Endodermal cell (in vitro differentiated cells): ENCODE results near the gene DCP2. TPM values are rescaled to one million over a fixed set of nuclear protein-coding genes. Genes with fewer than 3 reads are reported as not detected.

Source experiments
- DNase-seq: peaks from one replicate; pipeline ENCODE4 v3.0.0-alpha.2; 2017
- H3K27ac ChIP-seq: 2 replicates; pipeline ENCODE4 v1.5.1; 2013; ENCODE audit warnings: mild to moderate bottlenecking, low read depth, low read length, moderate library complexity
- H3K27me3 ChIP-seq: 2 replicates; pipeline ENCODE4 v1.6.1; 2013; ENCODE audit warnings: mild to moderate bottlenecking, low read length, moderate library complexity; ENCODE audit not compliant: insufficient read depth, control insufficient read depth, poor library complexity, severe bottlenecking
- H3K36me3 ChIP-seq: 2 replicates; pipeline ENCODE4 v1.7.0; 2013; ENCODE audit warnings: mild to moderate bottlenecking, low read length, moderate library complexity; ENCODE audit not compliant: control insufficient read depth, insufficient read depth
- H3K4me1 ChIP-seq: one replicate; pipeline ENCODE4 v1.7.0; 2013; ENCODE audit warnings: low read length; ENCODE audit not compliant: control insufficient read depth, insufficient read depth
- H3K4me3 ChIP-seq: 2 replicates; pipeline ENCODE4 v1.5.1; 2013; ENCODE audit warnings: mild to moderate bottlenecking, low read length, moderate library complexity
- H3K9ac ChIP-seq: 2 replicates; pipeline ENCODE4 v1.6.1; 2013; ENCODE audit warnings: mild to moderate bottlenecking, low read length, moderate library complexity; ENCODE audit not compliant: poor library complexity, severe bottlenecking; ENCODE audit errors: extremely low read depth
- H3K9me3 ChIP-seq: 2 replicates; pipeline ENCODE4 v1.6.1; 2013; ENCODE audit warnings: mild to moderate bottlenecking, low read length, moderate library complexity; ENCODE audit not compliant: control insufficient read depth
- H3K27ac Mint-ChIP-seq: 2 replicates; pipeline ENCODE4 v1.8.0; 2020; ENCODE audit warnings: mixed read lengths
- H3K27me3 Mint-ChIP-seq: 2 replicates; pipeline ENCODE4 v1.8.0; 2021; ENCODE audit warnings: mild to moderate bottlenecking, mixed read lengths; ENCODE audit not compliant: insufficient read depth
- H3K36me3 Mint-ChIP-seq: 2 replicates; pipeline ENCODE4 v1.8.0; 2020; ENCODE audit warnings: low read depth, mixed read lengths
- H3K4me1 Mint-ChIP-seq: 2 replicates; pipeline ENCODE4 v1.8.0; 2020; ENCODE audit warnings: mixed read lengths
- H3K4me3 Mint-ChIP-seq: 2 replicates; pipeline ENCODE4 v1.8.0; 2020; ENCODE audit warnings: mild to moderate bottlenecking, moderate library complexity, mixed read lengths
- H3K9me3 Mint-ChIP-seq: 2 replicates; pipeline ENCODE4 v1.8.0; 2020; ENCODE audit warnings: mild to moderate bottlenecking, mixed read lengths
- WGBS, 2 experiments: methylation state at CpG; one replicate each; pipeline versions ENCODE4 v1.1.5 to v1.1.7; 2013; ENCODE audit warnings: missing lambda C conversion rate in 2 of 2, mixed read lengths in 1 of 2; ENCODE audit not compliant: insufficient coverage in 1 of 2, insufficient read length in 1 of 2; 5-methylcytosine and 5-hydroxymethylcytosine counted together
- total RNA-seq, 2 donors: library from RNA; stranded (reverse); fragmentation: NEBNext Ultra II Directional in 1 of 2; extraction: Animal tissue kit (Norgen Biotek cat#: 25700) in 1 of 2; gene quantifications; 2 replicates in 1 of 2; 3 replicates in 1 of 2; pipeline ENCODE4 v1.2.1, GENCODE V29; 2021
- TF ChIP-seq, protein P1 (sequence below): fragments of 200-600 bp; sonication (generic); conservative IDR thresholded peaks from 2 replicates; pipeline ENCODE4 v1.5.0; 2021; ENCODE audit warnings: antibody characterized with exemption, mild to moderate bottlenecking

Gene DCP2
- total RNA-seq, 2 donors from 2014 or later, result 152 to 154 TPM

DNA sequence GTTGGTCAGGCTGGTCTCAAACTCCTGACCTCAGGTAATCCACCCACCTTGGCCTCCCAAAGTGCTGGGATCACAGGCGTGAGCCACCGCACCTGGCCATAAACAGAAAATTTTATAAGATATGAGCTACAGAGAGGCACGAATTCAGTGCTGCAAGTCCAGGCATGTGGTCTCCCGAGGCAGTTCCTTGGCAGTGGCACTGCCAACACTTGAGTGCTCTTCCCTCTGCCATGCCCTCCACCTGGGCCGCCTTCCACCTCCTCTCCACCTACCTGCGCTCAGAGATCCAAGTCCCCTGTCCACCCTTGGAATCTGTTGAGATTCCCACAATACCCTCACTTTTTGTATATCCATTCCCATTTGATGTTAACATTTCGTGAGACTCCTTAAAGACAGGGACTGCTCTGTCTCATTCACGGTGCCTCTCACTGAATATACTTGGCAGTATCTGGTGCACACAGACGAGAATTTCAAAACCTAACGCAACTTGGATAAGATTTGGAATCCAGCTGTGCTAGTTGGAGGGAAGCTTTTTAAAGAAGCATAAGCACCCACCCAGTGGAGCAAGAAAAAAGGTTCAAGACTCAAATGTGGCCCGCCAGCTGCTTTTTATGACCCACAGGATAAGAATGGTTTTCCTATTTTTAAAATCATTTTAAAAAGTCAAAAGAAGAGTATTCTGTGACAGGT, 68.3 kb downstream of the DCP2 start:
- 91 to 96% methylated on average over 8 to 11 of the region's 11 CpGs for WGBS, 2 experiments
- Mint-ChIP-seq H3K36me3 (peaks cover 86% of the 10 kb centered on the region), H3K4me1 (no peaks in the 10 kb centered on the region), H3K27me3 (no peaks in the 10 kb centered on the region), H3K9me3 (no peaks in the 10 kb centered on the region), H3K27ac (peak overlapping the region; percentile 53), H3K4me3 (no peak overlapping the region)
- Histone ChIP-seq H3K4me3 (no peak overlapping the region), H3K36me3 (peaks cover 96% of the 10 kb centered on the region), H3K9ac (no peak overlapping the region), H3K9me3 (no peaks in the 10 kb centered on the region), H3K4me1 (no peaks in the 10 kb centered on the region), H3K27me3 (no peaks in the 10 kb centered on the region), H3K27ac (no peak overlapping the region)
- TF ChIP-seq, protein P1, sequence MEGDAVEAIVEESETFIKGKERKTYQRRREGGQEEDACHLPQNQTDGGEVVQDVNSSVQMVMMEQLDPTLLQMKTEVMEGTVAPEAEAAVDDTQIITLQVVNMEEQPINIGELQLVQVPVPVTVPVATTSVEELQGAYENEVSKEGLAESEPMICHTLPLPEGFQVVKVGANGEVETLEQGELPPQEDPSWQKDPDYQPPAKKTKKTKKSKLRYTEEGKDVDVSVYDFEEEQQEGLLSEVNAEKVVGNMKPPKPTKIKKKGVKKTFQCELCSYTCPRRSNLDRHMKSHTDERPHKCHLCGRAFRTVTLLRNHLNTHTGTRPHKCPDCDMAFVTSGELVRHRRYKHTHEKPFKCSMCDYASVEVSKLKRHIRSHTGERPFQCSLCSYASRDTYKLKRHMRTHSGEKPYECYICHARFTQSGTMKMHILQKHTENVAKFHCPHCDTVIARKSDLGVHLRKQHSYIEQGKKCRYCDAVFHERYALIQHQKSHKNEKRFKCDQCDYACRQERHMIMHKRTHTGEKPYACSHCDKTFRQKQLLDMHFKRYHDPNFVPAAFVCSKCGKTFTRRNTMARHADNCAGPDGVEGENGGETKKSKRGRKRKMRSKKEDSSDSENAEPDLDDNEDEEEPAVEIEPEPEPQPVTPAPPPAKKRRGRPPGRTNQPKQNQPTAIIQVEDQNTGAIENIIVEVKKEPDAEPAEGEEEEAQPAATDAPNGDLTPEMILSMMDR, result no peak
- DNase-seq, result peak; percentile 25

DNA sequence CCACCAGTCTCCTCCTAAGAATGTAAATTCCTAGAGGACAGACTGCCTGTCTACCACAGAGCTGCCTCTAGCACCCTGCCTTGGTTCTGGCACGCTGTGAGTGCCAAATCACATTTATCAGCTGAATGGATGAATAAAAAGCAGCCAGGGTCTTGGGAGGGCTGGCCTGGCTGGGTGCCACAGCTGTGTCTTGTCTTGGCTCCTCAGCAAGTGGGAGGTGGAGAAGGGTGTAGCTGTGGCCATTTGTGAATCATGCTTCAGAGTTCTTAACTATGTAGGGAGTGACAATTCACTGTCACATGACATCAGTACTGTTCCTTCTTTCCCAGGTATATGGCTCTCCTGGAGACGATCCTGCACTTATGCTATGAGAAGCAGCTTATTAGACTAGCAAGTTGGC, 70.6 kb downstream of the DCP2 start:
- Histone ChIP-seq H3K27me3 (no peaks in the 10 kb centered on the region), H3K9me3 (no peaks in the 10 kb centered on the region), H3K36me3 (peaks cover 96% of the 10 kb centered on the region), H3K4me3 (no peak overlapping the region), H3K27ac (no peak overlapping the region), H3K9ac (no peak overlapping the region), H3K4me1 (no peaks in the 10 kb centered on the region)
- Mint-ChIP-seq H3K36me3 (peaks cover 85% of the 10 kb centered on the region), H3K4me3 (no peak overlapping the region), H3K9me3 (no peaks in the 10 kb centered on the region), H3K27me3 (no peaks in the 10 kb centered on the region), H3K4me1 (no peaks in the 10 kb centered on the region), H3K27ac (peak overlapping the region; percentile 82)
- DNase-seq, result no peak
- TF ChIP-seq, protein P1, result no peak
- WGBS, 2 experiments, result 95 to 100% methylated on average over 1 to 2 of the region's 2 CpGs

DNA sequence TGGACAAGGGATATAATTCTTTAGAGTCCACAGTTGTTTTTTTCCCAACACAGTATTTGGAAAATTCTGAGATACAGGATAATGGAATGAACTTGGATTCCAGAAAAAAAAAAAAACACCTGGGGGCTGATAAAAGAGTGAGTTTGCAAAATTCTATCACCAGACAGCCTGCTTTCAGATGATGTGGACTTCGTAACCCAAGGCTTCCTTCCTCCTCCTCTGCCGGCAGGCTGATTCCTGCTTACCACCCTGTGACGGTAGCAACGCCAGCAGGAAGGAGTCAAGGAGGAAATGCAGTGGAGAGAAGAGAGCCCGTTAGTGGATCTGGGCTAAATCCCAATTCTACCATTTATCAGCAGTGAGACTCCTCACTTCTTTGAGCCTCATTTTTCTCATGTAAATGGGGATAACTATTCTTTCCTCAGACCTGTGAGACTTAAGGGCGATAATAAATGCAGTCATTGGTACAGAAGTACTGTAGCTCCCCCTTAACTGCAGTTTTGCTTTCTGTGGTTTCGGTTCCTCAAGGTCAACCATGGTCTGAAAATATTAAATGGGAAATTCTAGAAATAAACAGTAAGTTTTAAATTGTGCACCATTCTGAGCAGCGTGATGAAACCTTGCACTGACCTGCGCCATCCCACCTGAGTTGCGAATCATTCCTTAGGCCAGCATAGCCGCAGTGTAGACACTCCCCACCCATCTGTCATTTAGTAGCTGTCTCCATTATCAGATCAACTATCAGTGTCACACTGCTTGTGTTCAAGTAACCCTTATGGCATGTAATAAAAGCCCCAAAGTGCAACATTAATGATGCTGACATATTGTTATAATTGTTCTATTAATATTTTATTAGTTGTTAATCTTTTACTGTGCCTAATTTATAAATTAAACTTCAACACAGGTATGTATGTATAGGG, 71.4 kb downstream of the DCP2 start:
- H3K27ac Mint-ChIP-seq, result no peak overlapping the region
- H3K36me3 Mint-ChIP-seq, result peaks cover 88% of the 10 kb centered on the region
- Histone ChIP-seq H3K4me3 (no peak overlapping the region), H3K9me3 (no peaks in the 10 kb centered on the region), H3K36me3 (peaks cover 96% of the 10 kb centered on the region), H3K4me1 (no peaks in the 10 kb centered on the region), H3K27ac (no peak overlapping the region), H3K27me3 (no peaks in the 10 kb centered on the region), H3K9ac (no peak overlapping the region)
- no peak for DNase-seq
- H3K27me3 Mint-ChIP-seq, result no peaks in the 10 kb centered on the region
- no peaks in the 10 kb centered on the region for H3K4me1 Mint-ChIP-seq
- no peaks in the 10 kb centered on the region for H3K9me3 Mint-ChIP-seq
- WGBS, 2 experiments, result 94 to 100% methylated on average over 8 to 11 of the region's 11 CpGs
- TF ChIP-seq, protein P1, result no peak
- H3K4me3 Mint-ChIP-seq, result no peak overlapping the region
